Muscle of arm (tissue), 14 donors: ENCODE results near the gene OTX2. TPM values are rescaled to one million over a fixed set of nuclear protein-coding genes. Genes with fewer than 3 reads are reported as not detected.

Experiments used
- DNase-seq: peaks from one replicate; pipeline ENCODE4 v3.0.0-alpha.2; 2013
- long read RNA-seq, 11 donors: transcript quantifications; one replicate each; lab custom pipeline, GENCODE V29; 2026
- polyA plus RNA-seq, 12 donors: library from polyadenylated mRNA; unstranded; fragments of 120-200 nt; gene quantifications; one replicate each; pipeline ENCODE4 v1.2.1, GENCODE V29; 2013; ENCODE audit not compliant: insufficient read length in 12 of 12

Gene OTX2
- polyA plus RNA-seq, result under 1 TPM in 1 of 12 donors, not detected in 11; 0.22 TPM
- long read RNA-seq, donor 1, result 0 reads
- long read RNA-seq, donor 2, result 0 reads
- long read RNA-seq, donor 3, result 0 reads
- long read RNA-seq, donor 4, result 0 reads
- long read RNA-seq, donor 5, result 0 reads
- long read RNA-seq, donor 6, result 0 reads
- long read RNA-seq, donor 7, result 0 reads
- long read RNA-seq, donor 8, result 0 reads
- long read RNA-seq, donor 9, result 0 reads
- long read RNA-seq, donor 10, result 0 reads
- long read RNA-seq, donor 11, result 0 reads

- DNase-seq, result no peak
Measured at GRCh38 chr14:56810147-56810719, at the start of gene OTX2. Gene OTX2, minus strand, starts transcription at chr14:56810479. Its CDS starts 5,023 bp downstream, at chr14:56805456.

GRCh38 chr14:56858422-56858821 is 48.1 kb upstream of the OTX2 start:
- DNase-seq, result no peak

- DNase-seq, result no peak
Measured at GRCh38 chr14:56857216-56857615, 46.9 kb upstream of the OTX2 start.

- DNase-seq, result no peak
Measured at GRCh38 chr14:56855891-56856461, 45.7 kb upstream of the OTX2 start.

- no peak for DNase-seq
Measured at GRCh38 chr14:56854325-56854724, 44.0 kb upstream of the OTX2 start.

GRCh38 chr14:56846970-56847930 is 37.0 kb upstream of the OTX2 start:
- no peak for DNase-seq

- DNase-seq, result no peak
Measured at GRCh38 chr14:56844406-56845002, 34.2 kb upstream of the OTX2 start.

- DNase-seq, result no peak
Measured at GRCh38 chr14:56841611-56842010, 31.3 kb upstream of the OTX2 start.

GRCh38 chr14:56840221-56840620 is 29.9 kb upstream of the OTX2 start:
- DNase-seq, result no peak

- no peak for DNase-seq
Measured at GRCh38 chr14:56829151-56829550, 18.9 kb upstream of the OTX2 start.

GRCh38 chr14:56826214-56826613 is 15.9 kb upstream of the OTX2 start:
- DNase-seq, result no peak

- no peak for DNase-seq
Measured at GRCh38 chr14:56821805-56822610, 11.7 kb upstream of the OTX2 start.

GRCh38 chr14:56821177-56821576 is 10.9 kb upstream of the OTX2 start:
- no peak for DNase-seq

GRCh38 chr14:56817396-56817921 is 7.2 kb upstream of the OTX2 start:
- no peak for DNase-seq

- DNase-seq, result no peak
Measured at GRCh38 chr14:56816574-56817391, 6.5 kb upstream of the OTX2 start.

GRCh38 chr14:56815745-56816144 is 5.5 kb upstream of the OTX2 start:
- no peak for DNase-seq

GRCh38 chr14:56814969-56815700 is 4.9 kb upstream of the OTX2 start:
- no peak for DNase-seq

- DNase-seq, result no peak
Measured at GRCh38 chr14:56814519-56814959, 4.3 kb upstream of the OTX2 start.

- no peak for DNase-seq
Measured at GRCh38 chr14:56813143-56813551, 2.9 kb upstream of the OTX2 start.
